ENCODE data around the gene RRM2. TPM values are rescaled to one million over a fixed set of nuclear protein-coding genes. Genes with fewer than 3 reads are reported as not detected.
"Not testable (repeated sequence)": the region's sequence is repeated elsewhere in the genome, so short reads cannot be mapped to it uniquely, and the experiment has no call there.

Gene RRM2
- total RNA-seq, 1 experiment from 2014 or later: 22.6 TPM

GRCh38 chr2:10095175-10095574 lies 27.4 kb upstream of the RRM2 start:
- no peaks in the 10 kb centered on the region for H3K79me2 ChIP-seq (ENCODE audit: low read length)

GRCh38 chr2:10096641-10097040 lies 25.9 kb upstream of the RRM2 start:
- H3K27me3 ChIP-seq (ENCODE audit: low read length): no peaks in the 10 kb centered on the region
- H3K4me2 ChIP-seq (ENCODE audit: low read depth, low read length, poor library complexity, severe bottlenecking): no peak overlapping the region
- no peak overlapping the region for H2AFZ ChIP-seq (ENCODE audit: low read length)
- H3K4me3 ChIP-seq (ENCODE audit: low read length): no peak overlapping the region
- H4K20me1 ChIP-seq (ENCODE audit: insufficient read depth, low read depth, low read length): no peaks in the 10 kb centered on the region
- no peaks in the 10 kb centered on the region for H3K36me3 ChIP-seq (ENCODE audit: insufficient read depth, low read length)
- H3K9me3 ChIP-seq (ENCODE audit: low read length): no peaks in the 10 kb centered on the region
- no peak overlapping the region for H3K9ac ChIP-seq (ENCODE audit: low read length)
- DNase-seq: no peak
- H3K4me1 ChIP-seq (ENCODE audit: low read length): no peaks in the 10 kb centered on the region
- H3K27ac ChIP-seq (ENCODE audit: low read length): no peak overlapping the region
- H3K9me2 ChIP-seq (replicated peaks; ENCODE audit: insufficient read depth, low read length): no peaks in the 10 kb centered on the region
- H3K79me2 ChIP-seq (ENCODE audit: low read length): no peaks in the 10 kb centered on the region

More at GRCh38 chr2:10095175-10095574, 27.4 kb upstream of the RRM2 start:
- Histone ChIP-seq H3K36me3 (ENCODE audit: insufficient read depth, low read length) (no peaks in the 10 kb centered on the region), H3K27me3 (ENCODE audit: low read length) (no peaks in the 10 kb centered on the region), H3K9ac (ENCODE audit: low read length) (no peak overlapping the region), H3K4me1 (ENCODE audit: low read length) (peaks cover 4% of the 10 kb centered on the region), H2AFZ (ENCODE audit: low read length) (no peak overlapping the region), H3K9me3 (ENCODE audit: low read length) (no peaks in the 10 kb centered on the region), H3K4me2 (ENCODE audit: low read depth, low read length, poor library complexity, severe bottlenecking) (no peak overlapping the region), H3K27ac (ENCODE audit: low read length) (no peak overlapping the region), H3K9me2 (replicated peaks; ENCODE audit: insufficient read depth, low read length) (no peaks in the 10 kb centered on the region), H4K20me1 (ENCODE audit: insufficient read depth, low read depth, low read length) (no peaks in the 10 kb centered on the region), H3K4me3 (ENCODE audit: low read length) (no peak overlapping the region)
- no peak for DNase-seq

GRCh38 chr2:10097352-10098148 lies 25.0 kb upstream of the RRM2 start:
- Histone ChIP-seq H4K20me1 (ENCODE audit: insufficient read depth, low read depth, low read length) (no peaks in the 10 kb centered on the region), H3K79me2 (ENCODE audit: low read length) (no peaks in the 10 kb centered on the region), H3K27ac (ENCODE audit: low read length) (no peak overlapping the region), H3K9me2 (replicated peaks; ENCODE audit: insufficient read depth, low read length) (no peaks in the 10 kb centered on the region), H3K36me3 (ENCODE audit: insufficient read depth, low read length) (no peaks in the 10 kb centered on the region), H3K4me3 (ENCODE audit: low read length) (no peak overlapping the region), H3K4me2 (ENCODE audit: low read depth, low read length, poor library complexity, severe bottlenecking) (no peak overlapping the region), H3K9ac (ENCODE audit: low read length) (no peak overlapping the region), H3K9me3 (ENCODE audit: low read length) (no peaks in the 10 kb centered on the region), H2AFZ (ENCODE audit: low read length) (no peak overlapping the region), H3K4me1 (ENCODE audit: low read length) (no peaks in the 10 kb centered on the region), H3K27me3 (ENCODE audit: low read length) (no peaks in the 10 kb centered on the region)
- peak; percentile 59 for DNase-seq

GRCh38 chr2:10101491-10101890 lies 21.0 kb upstream of the RRM2 start:
- DNase-seq: no peak
- H3K9me3 ChIP-seq (ENCODE audit: low read length): no peaks in the 10 kb centered on the region
- no peak overlapping the region for H3K27ac ChIP-seq (ENCODE audit: low read length)
- no peaks in the 10 kb centered on the region for H3K79me2 ChIP-seq (ENCODE audit: low read length)
- H3K9ac ChIP-seq (ENCODE audit: low read length): no peak overlapping the region
- no peak overlapping the region for H3K4me2 ChIP-seq (ENCODE audit: low read depth, low read length, poor library complexity, severe bottlenecking)
- H3K4me3 ChIP-seq (ENCODE audit: low read length): no peak overlapping the region
- no peaks in the 10 kb centered on the region for H3K4me1 ChIP-seq (ENCODE audit: low read length)
- H4K20me1 ChIP-seq (ENCODE audit: insufficient read depth, low read depth, low read length): no peaks in the 10 kb centered on the region
- no peaks in the 10 kb centered on the region for H3K9me2 ChIP-seq (replicated peaks; ENCODE audit: insufficient read depth, low read length)
- no peak overlapping the region for H2AFZ ChIP-seq (ENCODE audit: low read length)
- no peaks in the 10 kb centered on the region for H3K36me3 ChIP-seq (ENCODE audit: insufficient read depth, low read length)
- H3K27me3 ChIP-seq (ENCODE audit: low read length): no peaks in the 10 kb centered on the region

- no peaks in the 10 kb centered on the region for H3K9me3 ChIP-seq (ENCODE audit: low read length)
- H3K4me3 ChIP-seq (ENCODE audit: low read length): no peak overlapping the region
- no peaks in the 10 kb centered on the region for H3K4me1 ChIP-seq (ENCODE audit: low read length)
- no peak overlapping the region for H3K4me2 ChIP-seq (ENCODE audit: low read depth, low read length, poor library complexity, severe bottlenecking)
- H2AFZ ChIP-seq (ENCODE audit: low read length): no peak overlapping the region
- H4K20me1 ChIP-seq (ENCODE audit: insufficient read depth, low read depth, low read length): no peaks in the 10 kb centered on the region
- no peak for DNase-seq
- H3K27ac ChIP-seq (ENCODE audit: low read length): no peak overlapping the region
- H3K9ac ChIP-seq (ENCODE audit: low read length): no peak overlapping the region
- no peaks in the 10 kb centered on the region for H3K36me3 ChIP-seq (ENCODE audit: insufficient read depth, low read length)
- H3K9me2 ChIP-seq (replicated peaks; ENCODE audit: insufficient read depth, low read length): no peaks in the 10 kb centered on the region
- no peaks in the 10 kb centered on the region for H3K79me2 ChIP-seq (ENCODE audit: low read length)
- no peaks in the 10 kb centered on the region for H3K27me3 ChIP-seq (ENCODE audit: low read length)
Observed at GRCh38 chr2:10103179-10103578, 19.4 kb upstream of the RRM2 start.

- not testable (repeated sequence) for DNase-seq; H3K9me2 ChIP-seq (replicated peaks; ENCODE audit: insufficient read depth, low read length); H3K9me3 ChIP-seq (ENCODE audit: low read length); H2AFZ ChIP-seq (ENCODE audit: low read length); H4K20me1 ChIP-seq (ENCODE audit: insufficient read depth, low read depth, low read length); H3K79me2 ChIP-seq (ENCODE audit: low read length); H3K4me2 ChIP-seq (ENCODE audit: low read depth, low read length, poor library complexity, severe bottlenecking); H3K4me1 ChIP-seq (ENCODE audit: low read length); H3K9ac ChIP-seq (ENCODE audit: low read length); H3K27ac ChIP-seq (ENCODE audit: low read length); H3K36me3 ChIP-seq (ENCODE audit: insufficient read depth, low read length); H3K27me3 ChIP-seq (ENCODE audit: low read length); H3K4me3 ChIP-seq (ENCODE audit: low read length)
Observed at GRCh38 chr2:10104906-10105305, 17.6 kb upstream of the RRM2 start.

- H4K20me1 ChIP-seq (ENCODE audit: insufficient read depth, low read depth, low read length): no peaks in the 10 kb centered on the region
Observed at GRCh38 chr2:10109311-10109710, 13.2 kb upstream of the RRM2 start.

GRCh38 chr2:10119027-10119325 lies 3.6 kb upstream of the RRM2 start:
- Histone ChIP-seq H2AFZ (ENCODE audit: low read length) (no peak overlapping the region), H3K4me3 (ENCODE audit: low read length) (no peak overlapping the region), H3K27me3 (ENCODE audit: low read length) (no peaks in the 10 kb centered on the region), H4K20me1 (ENCODE audit: insufficient read depth, low read depth, low read length) (peaks cover 7% of the 10 kb centered on the region; the same call in 1 of the 2 replicates), H3K4me1 (ENCODE audit: low read length) (peaks cover 26% of the 10 kb centered on the region), H3K9me2 (replicated peaks; ENCODE audit: insufficient read depth, low read length) (no peaks in the 10 kb centered on the region), H3K36me3 (ENCODE audit: insufficient read depth, low read length) (peaks cover 7% of the 10 kb centered on the region), H3K79me2 (ENCODE audit: low read length) (peaks cover 42% of the 10 kb centered on the region), H3K9me3 (ENCODE audit: low read length) (no peaks in the 10 kb centered on the region), H3K9ac (ENCODE audit: low read length) (no peak overlapping the region), H3K27ac (ENCODE audit: low read length) (no peak overlapping the region), H3K4me2 (ENCODE audit: low read depth, low read length, poor library complexity, severe bottlenecking) (peak overlapping the region; percentile 93)
- no peak for DNase-seq

More at GRCh38 chr2:10109311-10109710, 13.2 kb upstream of the RRM2 start:
- H3K9me3 ChIP-seq (ENCODE audit: low read length): no peaks in the 10 kb centered on the region
- no peak overlapping the region for H3K4me3 ChIP-seq (ENCODE audit: low read length)
- no peaks in the 10 kb centered on the region for H3K9me2 ChIP-seq (replicated peaks; ENCODE audit: insufficient read depth, low read length)
- DNase-seq: no peak
- no peak overlapping the region for H2AFZ ChIP-seq (ENCODE audit: low read length)
- H3K4me1 ChIP-seq (ENCODE audit: low read length): no peaks in the 10 kb centered on the region
- H3K36me3 ChIP-seq (ENCODE audit: insufficient read depth, low read length): no peaks in the 10 kb centered on the region
- no peak overlapping the region for H3K4me2 ChIP-seq (ENCODE audit: low read depth, low read length, poor library complexity, severe bottlenecking)
- no peak overlapping the region for H3K27ac ChIP-seq (ENCODE audit: low read length)
- no peaks in the 10 kb centered on the region for H3K27me3 ChIP-seq (ENCODE audit: low read length)
- H3K9ac ChIP-seq (ENCODE audit: low read length): no peak overlapping the region
- H3K79me2 ChIP-seq (ENCODE audit: low read length): no peaks in the 10 kb centered on the region
